NCI-H748 (cell line): ENCODE measurements around the gene ELMO3.
A peak's percentile ranks its signal among the peaks of the same experiment; 100 is the strongest.

Experiments used
- DNase-seq: peaks from one replicate; lab custom pipeline; 2025; ENCODE audit not compliant: unreplicated experiment; lab: John Stamatoyannopoulos, UW

Gene ELMO3

GRCh38 chr16:67199011-67199807, at the start of gene ELMO3:
Gene ELMO3, plus strand, starts transcription at chr16:67199131. Its CDS starts 196 bp downstream, at chr16:67199327.
- DNase-seq: peak; percentile 73

- DNase-seq: no peak
Measured at GRCh38 chr16:67149276-67150046, 49.5 kb upstream of the ELMO3 start.

- DNase-seq: peak; percentile 42
Measured at GRCh38 chr16:67150047-67150832, 48.7 kb upstream of the ELMO3 start.

- DNase-seq: peak; percentile 39
Measured at GRCh38 chr16:67150833-67151396, 48.0 kb upstream of the ELMO3 start, which contains the start of gene B3GNT9. Gene B3GNT9, minus strand, starts transcription at chr16:67150998. Its CDS starts 513 bp downstream, at chr16:67150485.

GRCh38 chr16:67151431-67152097, 47.4 kb upstream of the ELMO3 start:
- peak; percentile 5 for DNase-seq

GRCh38 chr16:67154578-67155294, 44.2 kb upstream of the ELMO3 start:
- DNase-seq: peak; percentile 3

GRCh38 chr16:67155295-67156142, 43.4 kb upstream of the ELMO3 start:
- DNase-seq: peak; percentile 81

GRCh38 chr16:67156143-67156844, 42.6 kb upstream of the ELMO3 start:
- DNase-seq: no peak

GRCh38 chr16:67157106-67157748, 41.7 kb upstream of the ELMO3 start:
- DNase-seq: no peak

GRCh38 chr16:67157892-67158635, 40.9 kb upstream of the ELMO3 start:
- no peak for DNase-seq

GRCh38 chr16:67158637-67159600, 40.0 kb upstream of the ELMO3 start:
- peak; percentile 51 for DNase-seq

GRCh38 chr16:67161595-67162058, 37.3 kb upstream of the ELMO3 start:
- no peak for DNase-seq

GRCh38 chr16:67162506-67163163, 36.3 kb upstream of the ELMO3 start:
- DNase-seq: no peak

- peak; percentile 93 for DNase-seq
Measured at GRCh38 chr16:67163164-67163998, 35.5 kb upstream of the ELMO3 start.
